Measurements from ENCODE around the gene PEA15.
A peak's percentile ranks its signal among the peaks of the same experiment; 100 is the strongest.

The PEA15 gene

GRCh38 chr1:160186246-160186645 lies 18.9 kb upstream of the PEA15 start:
- DNase-seq = no peak

GRCh38 chr1:160186729-160187128 lies 18.5 kb upstream of the PEA15 start:
- no peak for DNase-seq

- no peak for DNase-seq
These were observed 17.8 kb upstream of the PEA15 start for GRCh38 chr1:160187407-160187806.

- no peak for DNase-seq
These were observed 16.8 kb upstream of the PEA15 start for GRCh38 chr1:160188341-160188740.

- no peak for DNase-seq
These were observed 15.2 kb upstream of the PEA15 start, which contains the start of gene CASQ1 for GRCh38 chr1:160189649-160190625. Gene CASQ1, plus strand, starts transcription at chr1:160190575. Its CDS starts 177 bp downstream, at chr1:160190752.

GRCh38 chr1:160191756-160192155 lies 13.4 kb upstream of the PEA15 start:
- DNase-seq = no peak

GRCh38 chr1:160192234-160192633 lies 12.9 kb upstream of the PEA15 start:
- DNase-seq = no peak

GRCh38 chr1:160193091-160193819 lies 11.9 kb upstream of the PEA15 start:
- peak; percentile 85 for DNase-seq

GRCh38 chr1:160193832-160194736 lies 11.1 kb upstream of the PEA15 start:
- no peak for DNase-seq

GRCh38 chr1:160194737-160195059 lies 10.5 kb upstream of the PEA15 start:
- DNase-seq = no peak

- DNase-seq = no peak
These were observed 9.0 kb upstream of the PEA15 start for GRCh38 chr1:160196143-160196542.

- no peak for DNase-seq
These were observed 8.0 kb upstream of the PEA15 start for GRCh38 chr1:160197231-160197630.

GRCh38 chr1:160200786-160201185 lies 4.4 kb upstream of the PEA15 start:
- DNase-seq = no peak

- DNase-seq = no peak
These were observed 500 bp upstream of the PEA15 start for GRCh38 chr1:160204526-160205241.

- peak; percentile 45 for DNase-seq
These were observed 829 bp downstream of the PEA15 start for GRCh38 chr1:160206036-160206389.

- DNase-seq = no peak
These were observed 1.4 kb downstream of the PEA15 start for GRCh38 chr1:160206421-160207117.

- DNase-seq = no peak
These were observed 2.0 kb downstream of the PEA15 start for GRCh38 chr1:160207118-160207650.

GRCh38 chr1:160207771-160208556 lies 2.8 kb downstream of the PEA15 start:
- DNase-seq = no peak

- DNase-seq = no peak
These were observed 3.6 kb downstream of the PEA15 start for GRCh38 chr1:160208557-160209320.
